ENCODE measurements around the gene HPS5. TPM values are rescaled to one million over a fixed set of nuclear protein-coding genes. Genes with fewer than 3 reads are reported as not detected.
"Not testable (repeated sequence)": the region's sequence is repeated elsewhere in the genome, so short reads cannot be mapped to it uniquely, and the experiment has no call there.

The HPS5 gene
- total RNA-seq, 3 donors from 2014 or later: 9.8 to 16.6 (median 14.1) TPM

DNA sequence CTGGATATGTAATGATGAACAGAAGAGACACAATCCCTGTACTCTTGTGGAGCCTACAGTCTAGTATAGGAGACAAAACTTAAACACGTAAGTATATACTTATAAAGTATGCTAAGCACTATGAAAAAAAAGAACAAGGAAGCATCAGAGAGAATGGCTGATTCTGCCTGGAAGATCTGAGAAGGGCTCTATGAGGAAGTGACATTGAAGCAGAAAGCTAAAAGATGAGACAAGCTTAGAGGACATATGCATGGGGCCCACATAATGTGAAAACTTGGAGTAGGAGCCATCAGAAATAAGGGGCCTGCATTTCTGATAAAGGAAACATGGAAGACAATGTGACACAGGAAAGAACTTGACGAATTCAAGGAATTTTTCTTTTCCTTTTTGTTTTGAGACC lies 39.3 kb downstream of the HPS5 start:
- no peaks in the 10 kb centered on the region for H3K4me1 ChIP-seq (ENCODE audit: low read depth)
- peak; percentile 19 for ATAC-seq
- TF ChIP-seq, protein P1, sequence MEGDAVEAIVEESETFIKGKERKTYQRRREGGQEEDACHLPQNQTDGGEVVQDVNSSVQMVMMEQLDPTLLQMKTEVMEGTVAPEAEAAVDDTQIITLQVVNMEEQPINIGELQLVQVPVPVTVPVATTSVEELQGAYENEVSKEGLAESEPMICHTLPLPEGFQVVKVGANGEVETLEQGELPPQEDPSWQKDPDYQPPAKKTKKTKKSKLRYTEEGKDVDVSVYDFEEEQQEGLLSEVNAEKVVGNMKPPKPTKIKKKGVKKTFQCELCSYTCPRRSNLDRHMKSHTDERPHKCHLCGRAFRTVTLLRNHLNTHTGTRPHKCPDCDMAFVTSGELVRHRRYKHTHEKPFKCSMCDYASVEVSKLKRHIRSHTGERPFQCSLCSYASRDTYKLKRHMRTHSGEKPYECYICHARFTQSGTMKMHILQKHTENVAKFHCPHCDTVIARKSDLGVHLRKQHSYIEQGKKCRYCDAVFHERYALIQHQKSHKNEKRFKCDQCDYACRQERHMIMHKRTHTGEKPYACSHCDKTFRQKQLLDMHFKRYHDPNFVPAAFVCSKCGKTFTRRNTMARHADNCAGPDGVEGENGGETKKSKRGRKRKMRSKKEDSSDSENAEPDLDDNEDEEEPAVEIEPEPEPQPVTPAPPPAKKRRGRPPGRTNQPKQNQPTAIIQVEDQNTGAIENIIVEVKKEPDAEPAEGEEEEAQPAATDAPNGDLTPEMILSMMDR (IDR thresholded peaks at IDR 0.05): no peak
- DNase-seq: no peak
- H3K9me3 ChIP-seq: no peaks in the 10 kb centered on the region
- intact Hi-C loops (cut with DNase I, micrococcal nuclease): no loop called here
- no peak overlapping the region for H3K4me3 ChIP-seq
- peaks cover 8% of the 10 kb centered on the region for H3K36me3 ChIP-seq (ENCODE audit: low read depth)

GRCh38 chr11:18280438-18281045 lies 41.4 kb downstream of the HPS5 start:
- intact Hi-C loops (cut with DNase I, micrococcal nuclease): no loop called here
- TF ChIP-seq, protein P1 (IDR thresholded peaks at IDR 0.05): no peak
- H3K36me3 ChIP-seq (ENCODE audit: low read depth): peaks cover 5% of the 10 kb centered on the region
- H3K4me3 ChIP-seq: no peak overlapping the region
- DNase-seq: no peak
- peak; percentile 31 for ATAC-seq
- no peaks in the 10 kb centered on the region for H3K4me1 ChIP-seq (ENCODE audit: low read depth)
- H3K9me3 ChIP-seq: no peaks in the 10 kb centered on the region

- no peaks in the 10 kb centered on the region for H3K9me3 ChIP-seq
- no peaks in the 10 kb centered on the region for H3K4me1 ChIP-seq (ENCODE audit: low read depth)
- DNase-seq (peak in 1 of 3 donors; percentile 27), ATAC-seq (no peak)
- no peaks in the 10 kb centered on the region for H3K36me3 ChIP-seq (ENCODE audit: low read depth)
- intact Hi-C loops (cut with DNase I, micrococcal nuclease): no loop called here
- TF ChIP-seq, protein P1 (IDR thresholded peaks at IDR 0.05): no peak
- no peak overlapping the region for H3K4me3 ChIP-seq
These were observed 44.2 kb downstream of the HPS5 start for GRCh38 chr11:18277565-18278271.

DNA sequence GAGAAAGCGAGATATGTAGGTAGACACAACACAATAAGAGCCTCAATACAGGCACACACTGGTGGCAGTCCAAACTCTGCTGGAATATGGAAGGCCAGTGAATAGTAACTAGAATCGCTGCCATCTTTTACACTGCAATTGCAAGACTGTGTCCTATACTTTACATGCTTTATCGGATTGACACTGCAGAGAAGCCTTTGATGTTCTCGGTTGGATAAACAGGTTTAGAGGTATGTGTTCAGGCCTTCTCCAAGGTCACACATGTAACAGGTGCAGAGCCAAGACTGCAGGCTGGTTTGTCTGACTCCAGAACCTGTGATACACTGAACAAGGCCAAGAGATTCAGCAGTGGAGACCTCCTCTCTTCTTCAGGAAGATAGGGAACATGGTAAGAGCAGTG lies 50.7 kb downstream of the HPS5 start:
- no peak for DNase-seq
- no peak overlapping the region for H3K4me3 ChIP-seq
- TF ChIP-seq, protein P1 (IDR thresholded peaks at IDR 0.05): no peak
- H3K9me3 ChIP-seq: no peaks in the 10 kb centered on the region
- no peaks in the 10 kb centered on the region for H3K36me3 ChIP-seq (ENCODE audit: low read depth)
- no peak for ATAC-seq
- intact Hi-C loops (cut with DNase I, micrococcal nuclease): no loop called here
- no peaks in the 10 kb centered on the region for H3K4me1 ChIP-seq (ENCODE audit: low read depth)

GRCh38 chr11:18270102-18270501 lies 51.8 kb downstream of the HPS5 start:
- H3K9me3 ChIP-seq: no peaks in the 10 kb centered on the region
- H3K4me3 ChIP-seq: no peak overlapping the region
- ATAC-seq: no peak

DNA sequence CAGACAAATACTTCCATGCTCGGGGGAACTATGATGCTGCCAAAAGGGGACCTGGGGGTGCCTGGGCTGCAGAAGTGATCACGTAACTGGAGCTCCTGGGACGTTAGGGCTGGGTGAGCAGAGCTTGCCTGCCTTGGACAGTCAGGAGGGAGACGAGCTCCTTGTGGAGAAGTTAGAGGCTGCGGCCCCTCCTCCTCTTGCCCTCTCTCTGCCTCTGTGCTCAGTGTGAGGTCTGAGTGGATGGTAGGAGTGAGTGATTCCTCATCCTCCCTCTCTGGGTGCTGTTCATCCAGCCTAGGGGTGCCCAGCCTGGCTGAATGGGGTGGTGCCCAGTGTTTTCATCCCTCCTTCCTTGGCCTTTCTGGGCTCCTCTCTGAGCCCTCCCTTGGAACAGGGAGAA lies 52.7 kb downstream of the HPS5 start:
- ATAC-seq; H3K4me3 ChIP-seq; intact Hi-C loops (cut with DNase I, micrococcal nuclease); H3K36me3 ChIP-seq (ENCODE audit: low read depth); DNase-seq; H3K9me3 ChIP-seq; H3K4me1 ChIP-seq (ENCODE audit: low read depth): not testable (repeated sequence)

More at GRCh38 chr11:18270102-18270501, 51.8 kb downstream of the HPS5 start:
- TF ChIP-seq, protein P1 (IDR thresholded peaks at IDR 0.05): no peak
- Histone ChIP-seq H3K36me3 (ENCODE audit: low read depth) (no peaks in the 10 kb centered on the region), H3K4me1 (ENCODE audit: low read depth) (no peaks in the 10 kb centered on the region)
- no peak for DNase-seq
- intact Hi-C loops (cut with DNase I, micrococcal nuclease): no loop called here

- DNase-seq; intact Hi-C loops (cut with DNase I, micrococcal nuclease); H3K4me3 ChIP-seq; H3K36me3 ChIP-seq (ENCODE audit: low read depth); H3K4me1 ChIP-seq (ENCODE audit: low read depth); H3K9me3 ChIP-seq: not testable (repeated sequence)
- peak; percentile 96 for ATAC-seq
These were observed 54.4 kb downstream of the HPS5 start for GRCh38 chr11:18267335-18268133.

All from mucosa of descending colon (tissue), 3 donors.